ENCODE data around the gene ASPHD2.

The ASPHD2 gene

DNA sequence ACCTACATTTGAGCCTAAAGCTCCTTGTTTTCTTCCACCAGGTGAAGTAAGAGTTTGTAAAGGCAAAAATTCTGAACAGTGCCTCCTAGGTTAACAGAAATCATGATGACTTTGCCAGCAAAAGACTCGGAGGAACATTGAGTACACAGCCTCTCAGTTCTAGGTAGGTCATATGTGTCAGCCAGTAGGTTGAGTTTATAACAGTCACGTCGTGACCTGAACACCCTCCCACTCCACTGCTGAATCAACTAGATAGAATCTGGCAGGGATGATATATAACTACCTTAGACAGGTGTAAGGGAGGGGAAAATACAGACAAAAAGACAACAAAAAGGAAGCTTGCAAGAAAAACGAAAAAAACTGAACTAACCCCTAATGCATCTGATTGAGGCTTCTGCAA is 12.8 kb upstream of the ASPHD2 start:
- DNase-seq (ENCODE audit: low spot score): no peak
- TF ChIP-seq, protein P1, sequence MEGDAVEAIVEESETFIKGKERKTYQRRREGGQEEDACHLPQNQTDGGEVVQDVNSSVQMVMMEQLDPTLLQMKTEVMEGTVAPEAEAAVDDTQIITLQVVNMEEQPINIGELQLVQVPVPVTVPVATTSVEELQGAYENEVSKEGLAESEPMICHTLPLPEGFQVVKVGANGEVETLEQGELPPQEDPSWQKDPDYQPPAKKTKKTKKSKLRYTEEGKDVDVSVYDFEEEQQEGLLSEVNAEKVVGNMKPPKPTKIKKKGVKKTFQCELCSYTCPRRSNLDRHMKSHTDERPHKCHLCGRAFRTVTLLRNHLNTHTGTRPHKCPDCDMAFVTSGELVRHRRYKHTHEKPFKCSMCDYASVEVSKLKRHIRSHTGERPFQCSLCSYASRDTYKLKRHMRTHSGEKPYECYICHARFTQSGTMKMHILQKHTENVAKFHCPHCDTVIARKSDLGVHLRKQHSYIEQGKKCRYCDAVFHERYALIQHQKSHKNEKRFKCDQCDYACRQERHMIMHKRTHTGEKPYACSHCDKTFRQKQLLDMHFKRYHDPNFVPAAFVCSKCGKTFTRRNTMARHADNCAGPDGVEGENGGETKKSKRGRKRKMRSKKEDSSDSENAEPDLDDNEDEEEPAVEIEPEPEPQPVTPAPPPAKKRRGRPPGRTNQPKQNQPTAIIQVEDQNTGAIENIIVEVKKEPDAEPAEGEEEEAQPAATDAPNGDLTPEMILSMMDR (IDR thresholded peaks at IDR 0.05; ENCODE audit: borderline replicate concordance, control extremely low read depth, extremely low read depth, insufficient read depth, missing control alignments): no peak
- in situ Hi-C loops (cut with MboI; ENCODE audit: low sequenced_read_pairs, unreplicated experiment): no loop called here

DNA sequence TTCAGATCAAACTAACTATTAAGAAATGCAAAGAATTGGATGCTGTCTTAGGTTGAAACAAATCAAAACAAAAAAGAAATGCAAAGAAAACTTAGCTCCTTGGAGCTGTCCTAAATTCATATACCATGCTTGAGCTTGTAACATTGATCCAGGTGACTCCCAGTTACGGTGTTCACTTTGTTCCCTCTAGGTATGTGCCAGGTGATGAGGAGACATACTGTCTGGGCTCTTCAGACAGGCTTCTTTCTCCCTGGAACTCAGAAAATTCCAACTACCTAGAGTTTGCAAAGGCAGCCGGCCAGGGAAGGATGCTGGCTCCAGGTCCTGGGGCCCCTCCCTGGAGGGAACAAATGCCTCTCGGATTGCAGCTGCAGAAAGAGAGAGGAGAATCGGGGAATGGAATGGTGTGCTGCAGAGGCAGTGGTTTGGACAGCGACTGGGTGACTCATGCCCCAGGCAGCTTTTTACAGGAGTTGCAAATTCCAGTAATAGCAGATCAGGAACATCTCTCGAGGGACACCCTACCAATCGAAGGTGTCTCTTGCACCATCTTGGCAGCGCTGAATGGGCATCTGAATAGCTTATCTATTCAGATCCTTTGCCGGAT is 12.3 kb upstream of the ASPHD2 start:
- in situ Hi-C loops (cut with MboI; ENCODE audit: low sequenced_read_pairs, unreplicated experiment): no loop called here
- DNase-seq (ENCODE audit: low spot score): no peak
- TF ChIP-seq, protein P1 (IDR thresholded peaks at IDR 0.05; ENCODE audit: borderline replicate concordance, control extremely low read depth, extremely low read depth, insufficient read depth, missing control alignments): no peak

DNA sequence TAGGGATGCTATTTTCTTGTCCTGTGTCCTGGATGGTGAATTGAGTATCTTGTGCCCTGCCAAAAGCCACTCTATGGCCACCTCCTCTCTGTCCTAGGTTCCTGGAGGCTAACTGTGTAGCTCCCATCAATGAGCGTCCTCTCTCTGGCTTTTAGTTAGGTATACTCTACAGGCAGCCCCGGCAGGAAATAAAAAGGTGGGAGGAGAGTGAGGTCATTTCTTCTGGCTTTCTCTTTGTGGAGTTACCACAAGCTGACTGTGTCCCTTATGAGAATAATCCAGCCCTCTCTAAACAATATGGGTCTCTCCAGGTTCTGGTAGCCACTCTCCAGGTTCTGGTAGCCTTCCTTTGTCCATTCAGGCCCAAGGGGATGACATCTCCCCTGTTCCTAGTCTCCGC is 11.7 kb upstream of the ASPHD2 start:
- in situ Hi-C loops (cut with MboI; ENCODE audit: low sequenced_read_pairs, unreplicated experiment): no loop called here
- DNase-seq (ENCODE audit: low spot score): no peak
- TF ChIP-seq, protein P1 (IDR thresholded peaks at IDR 0.05; ENCODE audit: borderline replicate concordance, control extremely low read depth, extremely low read depth, insufficient read depth, missing control alignments): no peak

DNA sequence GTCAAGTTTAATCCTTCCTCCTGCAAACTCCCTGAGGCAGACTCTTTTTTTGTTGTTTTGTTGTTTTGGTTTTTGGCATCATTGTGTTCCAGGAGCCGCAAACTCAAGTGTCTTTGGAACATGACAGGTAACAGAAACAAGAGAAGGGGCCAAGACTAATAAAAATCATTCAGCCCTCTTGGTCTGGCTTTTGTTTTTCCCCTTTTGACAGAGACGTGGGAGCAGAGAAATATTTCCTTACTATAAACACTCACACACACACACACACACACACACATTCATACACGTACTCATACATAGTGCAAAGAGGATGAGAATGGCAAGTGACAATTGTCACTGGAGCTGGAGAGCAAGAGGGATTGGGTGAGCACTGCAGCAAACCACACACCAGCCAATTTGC is 10.4 kb upstream of the ASPHD2 start:
- in situ Hi-C loops (cut with MboI; ENCODE audit: low sequenced_read_pairs, unreplicated experiment): no loop called here
- TF ChIP-seq, protein P1 (IDR thresholded peaks at IDR 0.05; ENCODE audit: borderline replicate concordance, control extremely low read depth, extremely low read depth, insufficient read depth, missing control alignments): no peak
- DNase-seq (ENCODE audit: low spot score): no peak

DNA sequence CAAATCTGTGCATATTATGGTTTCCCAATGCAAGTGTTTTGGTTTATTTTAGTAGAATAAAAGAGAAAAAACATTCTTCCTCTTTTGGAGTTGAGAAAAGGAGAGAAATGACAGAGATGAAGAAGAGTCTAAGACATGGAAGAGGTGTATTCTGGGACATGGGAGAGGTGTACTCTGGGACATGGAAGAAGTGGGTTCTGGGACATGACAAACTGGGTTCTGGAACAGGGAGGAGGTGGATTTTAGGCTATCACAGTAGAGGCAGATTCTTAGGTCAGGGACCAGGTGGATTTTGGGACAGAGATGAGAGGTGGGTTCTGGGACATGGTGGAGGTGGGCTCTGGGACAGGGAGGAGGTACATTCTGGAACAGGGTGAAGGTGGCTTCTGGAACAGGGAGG is 2.1 kb upstream of the ASPHD2 start:
- in situ Hi-C loops (cut with MboI; ENCODE audit: low sequenced_read_pairs, unreplicated experiment): no loop called here
- no peak for DNase-seq (ENCODE audit: low spot score)
- TF ChIP-seq, protein P1 (IDR thresholded peaks at IDR 0.05; ENCODE audit: borderline replicate concordance, control extremely low read depth, extremely low read depth, insufficient read depth, missing control alignments): no peak

DNA sequence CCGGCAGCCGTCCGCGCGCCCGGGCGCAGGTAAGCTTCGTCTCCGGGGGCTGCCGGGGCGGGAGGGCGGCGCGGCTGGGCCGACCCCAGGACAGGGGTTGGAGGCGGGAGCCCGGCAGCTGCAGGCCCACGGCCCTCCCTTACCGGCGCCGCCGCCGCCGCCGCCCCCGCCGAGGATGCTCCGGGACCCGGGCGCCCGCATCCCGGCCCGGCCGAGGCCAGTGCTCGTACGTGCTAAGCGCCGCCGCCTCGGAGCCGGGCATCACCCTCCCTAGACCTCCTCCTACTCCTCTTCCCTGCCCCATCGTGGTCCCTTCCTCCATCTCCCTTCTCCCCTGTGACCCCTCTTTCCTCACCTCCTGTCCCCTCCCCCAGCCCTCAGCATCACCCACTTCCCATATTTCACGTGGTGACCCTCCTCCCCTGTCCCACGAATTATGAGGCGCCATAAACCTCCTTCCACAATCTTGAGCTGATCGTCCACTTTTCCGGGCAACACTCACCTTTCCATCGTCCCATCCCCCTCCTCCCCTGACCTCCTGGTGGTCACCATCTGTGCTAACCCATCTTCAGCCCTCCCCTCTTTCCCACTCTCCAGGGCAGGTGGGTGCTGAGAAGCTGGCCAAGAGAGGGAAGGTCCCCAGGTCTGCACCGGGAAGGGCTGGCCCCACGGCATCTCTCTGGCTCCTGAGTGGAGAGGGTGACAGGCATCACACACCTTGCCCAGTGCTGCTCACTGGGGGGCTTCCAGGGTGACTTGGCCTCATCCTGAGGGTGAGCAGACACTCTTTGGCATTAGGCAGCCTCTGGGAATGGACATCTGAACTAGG is 612 bp downstream of the ASPHD2 start:
- in situ Hi-C loops (cut with MboI; ENCODE audit: low sequenced_read_pairs, unreplicated experiment): no loop called here
- peak; percentile 50 for DNase-seq (ENCODE audit: low spot score)

More for the DNA sequence above, 612 bp downstream of the ASPHD2 start:
- TF ChIP-seq, protein P1 (IDR thresholded peaks at IDR 0.05; ENCODE audit: borderline replicate concordance, control extremely low read depth, extremely low read depth, insufficient read depth, missing control alignments): no peak
